ENCODE results near the gene STK10. TPM values are rescaled to one million over a fixed set of nuclear protein-coding genes. Genes with fewer than 3 reads are reported as not detected.

The STK10 gene
- total RNA-seq, 2 donors from 2014 or later, result 14.3 to 17.9 TPM

DNA sequence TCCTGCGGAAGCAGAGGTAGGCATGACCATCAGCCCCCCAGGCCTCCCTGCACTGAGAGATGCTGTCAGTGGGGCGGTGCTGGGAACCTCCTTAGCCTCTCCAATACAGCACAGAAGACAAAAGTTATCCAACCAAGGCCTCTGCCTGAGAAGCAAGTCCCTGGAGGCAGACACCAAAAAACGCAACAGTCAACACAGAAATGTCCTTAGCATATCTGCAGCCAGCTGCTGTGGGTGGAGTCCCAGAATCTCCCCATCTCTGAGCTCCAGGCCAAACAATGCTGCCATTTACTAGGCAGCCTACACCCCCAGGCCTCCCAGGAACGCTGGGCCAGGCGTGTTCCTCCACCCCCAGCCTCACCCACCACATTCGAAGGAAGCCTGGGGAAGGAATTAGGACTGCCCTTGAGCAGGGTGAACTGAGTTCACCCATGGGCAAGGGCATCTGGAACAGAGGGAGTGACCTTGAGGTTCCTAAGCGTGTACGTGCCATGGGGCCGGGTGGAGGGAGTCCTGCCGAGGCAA is 43.7 kb downstream of the STK10 start:
- no peak overlapping the region for H3K4me3 Mint-ChIP-seq
- peaks cover 37% of the 10 kb centered on the region for H3K4me1 Mint-ChIP-seq
- peak; percentile 55 for DNase-seq
- no peaks in the 10 kb centered on the region for H3K27me3 Mint-ChIP-seq (ENCODE audit: insufficient read depth)
- H3K4me3 ChIP-seq (ENCODE audit: low read length), result no peak overlapping the region
- H3K4me1 ChIP-seq (ENCODE audit: control insufficient read depth, insufficient read depth, low read length), result peaks cover 10% of the 10 kb centered on the region
- TF ChIP-seq, protein P1, sequence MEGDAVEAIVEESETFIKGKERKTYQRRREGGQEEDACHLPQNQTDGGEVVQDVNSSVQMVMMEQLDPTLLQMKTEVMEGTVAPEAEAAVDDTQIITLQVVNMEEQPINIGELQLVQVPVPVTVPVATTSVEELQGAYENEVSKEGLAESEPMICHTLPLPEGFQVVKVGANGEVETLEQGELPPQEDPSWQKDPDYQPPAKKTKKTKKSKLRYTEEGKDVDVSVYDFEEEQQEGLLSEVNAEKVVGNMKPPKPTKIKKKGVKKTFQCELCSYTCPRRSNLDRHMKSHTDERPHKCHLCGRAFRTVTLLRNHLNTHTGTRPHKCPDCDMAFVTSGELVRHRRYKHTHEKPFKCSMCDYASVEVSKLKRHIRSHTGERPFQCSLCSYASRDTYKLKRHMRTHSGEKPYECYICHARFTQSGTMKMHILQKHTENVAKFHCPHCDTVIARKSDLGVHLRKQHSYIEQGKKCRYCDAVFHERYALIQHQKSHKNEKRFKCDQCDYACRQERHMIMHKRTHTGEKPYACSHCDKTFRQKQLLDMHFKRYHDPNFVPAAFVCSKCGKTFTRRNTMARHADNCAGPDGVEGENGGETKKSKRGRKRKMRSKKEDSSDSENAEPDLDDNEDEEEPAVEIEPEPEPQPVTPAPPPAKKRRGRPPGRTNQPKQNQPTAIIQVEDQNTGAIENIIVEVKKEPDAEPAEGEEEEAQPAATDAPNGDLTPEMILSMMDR (conservative IDR thresholded peaks at IDR 0.05), result no peak
- H3K36me3 Mint-ChIP-seq (ENCODE audit: low read depth), result no peaks in the 10 kb centered on the region
- H3K27ac Mint-ChIP-seq, result peak overlapping the region; percentile 45
- H3K27ac ChIP-seq (ENCODE audit: low read depth, low read length), result peak overlapping the region; percentile 72
- no peaks in the 10 kb centered on the region for H3K9me3 Mint-ChIP-seq
- WGBS, 2 experiments (ENCODE audit: insufficient coverage in 1 of 2, insufficient read length in 1 of 2), result 79 to 89% methylated on average over 2 to 10 of the region's 10 CpGs
- no peaks in the 10 kb centered on the region for H3K27me3 ChIP-seq (ENCODE audit: control insufficient read depth, insufficient read depth, low read length, poor library complexity, severe bottlenecking)
- no peaks in the 10 kb centered on the region for H3K36me3 ChIP-seq (ENCODE audit: control insufficient read depth, insufficient read depth, low read length)
- no peak overlapping the region for H3K9ac ChIP-seq (ENCODE audit: extremely low read depth, low read length, poor library complexity, severe bottlenecking)
- peaks cover 2% of the 10 kb centered on the region for H3K9me3 ChIP-seq (ENCODE audit: control insufficient read depth, low read length)

DNA sequence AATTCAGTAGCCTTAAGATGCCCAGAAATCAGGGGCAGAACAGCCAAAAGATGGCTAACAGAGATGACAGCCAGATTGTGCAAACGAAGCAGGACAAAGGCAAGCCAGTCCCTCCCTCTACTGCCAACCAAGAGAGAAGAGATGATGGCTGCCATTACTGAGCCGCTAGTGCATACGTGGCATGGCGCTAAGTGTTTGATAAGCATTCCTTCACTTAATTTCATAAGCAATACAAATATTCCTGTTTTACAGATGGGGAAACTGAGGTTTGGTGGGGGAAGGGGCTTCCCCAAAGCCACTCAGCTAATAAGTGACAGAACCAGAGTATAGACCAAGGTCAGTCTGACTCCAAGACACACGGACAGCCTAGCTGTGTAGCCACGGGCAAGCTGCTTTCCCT is 44.1 kb downstream of the STK10 start:
- no peak overlapping the region for H3K9ac ChIP-seq (ENCODE audit: extremely low read depth, low read length, poor library complexity, severe bottlenecking)
- Mint-ChIP-seq H3K36me3 (ENCODE audit: low read depth) (no peaks in the 10 kb centered on the region), H3K9me3 (no peaks in the 10 kb centered on the region), H3K4me1 (peaks cover 37% of the 10 kb centered on the region), H3K27ac (peak overlapping the region; percentile 45), H3K27me3 (ENCODE audit: insufficient read depth) (no peaks in the 10 kb centered on the region), H3K4me3 (no peak overlapping the region)
- H3K27ac ChIP-seq (ENCODE audit: low read depth, low read length), result no peak overlapping the region
- no peaks in the 10 kb centered on the region for H3K27me3 ChIP-seq (ENCODE audit: control insufficient read depth, insufficient read depth, low read length, poor library complexity, severe bottlenecking)
- no peak overlapping the region for H3K4me3 ChIP-seq (ENCODE audit: low read length)
- 96 to 100% methylated on average over 3 to 6 of the region's 6 CpGs for WGBS, 2 experiments (ENCODE audit: insufficient coverage in 1 of 2, insufficient read length in 1 of 2)
- H3K36me3 ChIP-seq (ENCODE audit: control insufficient read depth, insufficient read depth, low read length), result no peaks in the 10 kb centered on the region
- H3K9me3 ChIP-seq (ENCODE audit: control insufficient read depth, low read length), result peaks cover 6% of the 10 kb centered on the region
- peaks cover 10% of the 10 kb centered on the region for H3K4me1 ChIP-seq (ENCODE audit: control insufficient read depth, insufficient read depth, low read length)
- DNase-seq, result no peak
- TF ChIP-seq, protein P1 (conservative IDR thresholded peaks at IDR 0.05), result no peak

DNA sequence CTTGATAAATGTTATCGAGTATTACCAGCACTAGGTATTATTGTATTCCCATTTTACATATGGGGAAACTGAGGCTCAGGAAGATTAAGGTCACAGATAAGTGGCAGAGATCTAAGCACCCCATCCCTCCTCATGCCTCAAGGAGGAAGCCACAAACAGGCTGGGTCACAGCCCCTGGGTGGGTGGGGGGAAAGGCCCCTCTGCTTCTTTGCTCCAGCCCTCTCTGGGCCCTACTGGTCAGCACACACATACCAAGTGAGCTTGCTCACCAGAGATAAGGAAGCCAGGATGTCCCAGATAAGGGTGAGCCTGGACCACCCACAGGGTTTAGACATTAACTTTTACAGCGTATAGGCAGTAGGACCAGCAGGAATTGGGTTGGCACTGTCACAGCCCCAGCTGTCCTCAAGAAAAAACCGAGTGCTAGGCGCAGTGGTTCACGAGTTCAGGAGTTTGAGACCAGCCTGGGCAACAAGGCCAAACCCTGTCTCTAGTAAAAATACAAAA is 45.3 kb downstream of the STK10 start:
- Histone ChIP-seq H3K27ac (ENCODE audit: low read depth, low read length) (no peak overlapping the region), H3K9me3 (ENCODE audit: control insufficient read depth, low read length) (peaks cover 6% of the 10 kb centered on the region), H3K4me3 (ENCODE audit: low read length) (no peak overlapping the region), H3K9ac (ENCODE audit: extremely low read depth, low read length, poor library complexity, severe bottlenecking) (no peak overlapping the region), H3K36me3 (ENCODE audit: control insufficient read depth, insufficient read depth, low read length) (no peaks in the 10 kb centered on the region), H3K4me1 (ENCODE audit: control insufficient read depth, insufficient read depth, low read length) (peaks cover 10% of the 10 kb centered on the region), H3K27me3 (ENCODE audit: control insufficient read depth, insufficient read depth, low read length, poor library complexity, severe bottlenecking) (no peaks in the 10 kb centered on the region)
- H3K27me3 Mint-ChIP-seq (ENCODE audit: insufficient read depth), result no peaks in the 10 kb centered on the region
- H3K9me3 Mint-ChIP-seq, result peaks cover 1% of the 10 kb centered on the region
- DNase-seq, result peak; percentile 69
- H3K36me3 Mint-ChIP-seq (ENCODE audit: low read depth), result peaks cover 1% of the 10 kb centered on the region
- no peak overlapping the region for H3K4me3 Mint-ChIP-seq
- peaks cover 37% of the 10 kb centered on the region for H3K4me1 Mint-ChIP-seq
- 76 to 84% methylated on average over 4 to 5 of the region's 5 CpGs for WGBS, 2 experiments (ENCODE audit: insufficient coverage in 1 of 2, insufficient read length in 1 of 2)
- TF ChIP-seq, protein P1 (conservative IDR thresholded peaks at IDR 0.05), result peak; percentile 41
- H3K27ac Mint-ChIP-seq, result peak overlapping the region; percentile 48
